GM23338 (cell line): ENCODE results near the gene ZXDC. TPM values are rescaled to one million over a fixed set of nuclear protein-coding genes. Genes with fewer than 3 reads are reported as not detected.

Experiments
- ATAC-seq: fragments of 200-7000 bp; cut with Tn5 transposase; 3 replicates; pipeline ENCODE4 v1.9.1; 2020
- DNase-seq: peaks from one replicate; pipeline ENCODE4 v3.0.0-alpha.2; 2015; ENCODE audit warnings: low spot score
- H2AFZ ChIP-seq: fragments of 200-600 bp; sonication (generic); 2 replicates; pipeline ENCODE4 v1.8.0; 2016; ENCODE audit warnings: antibody characterized with exemption, mild to moderate bottlenecking, moderate library complexity
- H3F3A ChIP-seq: fragments of 200-600 bp; sonication (generic); replicated peaks from 2 replicates; pipeline ENCODE4 v1.8.0; 2017; ENCODE audit warnings: antibody characterized with exemption, mixed run types, low read depth
- H3K27ac ChIP-seq: fragments of 200-600 bp; sonication (generic); 2 replicates; pipeline ENCODE4 v1.6.1; 2016; ENCODE audit warnings: low read depth
- H3K27me3 ChIP-seq: fragments of 200-600 bp; sonication (generic); 2 replicates; pipeline ENCODE4 v1.8.0; 2016; ENCODE audit warnings: mild to moderate bottlenecking, mixed run types, moderate library complexity; ENCODE audit not compliant: insufficient read depth
- H3K36me3 ChIP-seq: fragments of 200-600 bp; sonication (generic); 2 replicates; pipeline ENCODE4 v1.8.0; 2016; ENCODE audit warnings: mild to moderate bottlenecking; ENCODE audit not compliant: insufficient read depth
- H3K4me1 ChIP-seq: fragments of 200-600 bp; sonication (generic); 2 replicates; pipeline ENCODE4 v1.8.0; 2016; ENCODE audit warnings: mild to moderate bottlenecking, moderate library complexity; ENCODE audit not compliant: insufficient read depth
- H3K4me2 ChIP-seq: fragments of 200-600 bp; sonication (generic); 2 replicates; pipeline ENCODE4 v1.7.1; 2017; ENCODE audit warnings: mixed run types
- H3K4me3 ChIP-seq: fragments of 200-600 bp; sonication (generic); 2 replicates; pipeline ENCODE4 v1.6.1; 2016; ENCODE audit warnings: mixed run types
- H3K79me2 ChIP-seq: fragments of 200-600 bp; sonication (generic); replicated peaks from 2 replicates; pipeline ENCODE4 v1.8.0; 2017; ENCODE audit warnings: mild to moderate bottlenecking; ENCODE audit not compliant: insufficient read depth
- H3K9me2 ChIP-seq: fragments of 200-600 bp; sonication (generic); 2 replicates; pipeline ENCODE4 v1.8.0; 2017; ENCODE audit not compliant: insufficient read depth
- H4K20me1 ChIP-seq: fragments of 200-600 bp; sonication (generic); replicated peaks from 2 replicates; pipeline ENCODE4 v1.8.0; 2017; ENCODE audit warnings: mild to moderate bottlenecking; ENCODE audit not compliant: insufficient read depth
- H3K27ac Mint-ChIP-seq: 2 replicates; pipeline ENCODE4 v1.8.0; 2020; ENCODE audit warnings: inconsistent platforms, mild to moderate bottlenecking, moderate library complexity, mixed read lengths
- H3K27me3 Mint-ChIP-seq: 3 replicates; pipeline ENCODE4 v1.8.0; 2022; ENCODE audit warnings: low read depth, mild to moderate bottlenecking, moderate library complexity, mixed read lengths, inconsistent platforms; ENCODE audit not compliant: insufficient read depth, poor library complexity
- H3K36me3 Mint-ChIP-seq: 3 replicates; pipeline ENCODE4 v1.8.0; 2021; ENCODE audit warnings: low read depth, mild to moderate bottlenecking, inconsistent platforms, moderate library complexity, mixed read lengths
- H3K4me1 Mint-ChIP-seq: 3 replicates; pipeline ENCODE4 v1.8.0; 2020; ENCODE audit warnings: mild to moderate bottlenecking, inconsistent platforms, mixed read lengths
- H3K4me3 Mint-ChIP-seq: 3 replicates; pipeline ENCODE4 v1.8.0; 2021; ENCODE audit warnings: moderate library complexity, mild to moderate bottlenecking, inconsistent platforms, mixed read lengths
- H3K9me3 Mint-ChIP-seq: 3 replicates; pipeline ENCODE4 v1.8.0; 2020; ENCODE audit warnings: moderate library complexity, mild to moderate bottlenecking, inconsistent platforms, mixed read lengths
- CREB1 ChIP-seq: fragments of 250-450 bp; sonication (Bioruptor Pico); IDR thresholded peaks from 2 replicates; pipeline ENCODE4 v1.5.0; 2020; ENCODE audit warnings: low read depth, mild to moderate bottlenecking, moderate library complexity
- CTCF ChIP-seq, 2 experiments: fragments of 200-600 bp in 1 of 2; sonication (generic) in 1 of 2; conservative IDR thresholded peaks; 2 replicates each; pipeline versions ENCODE4 v1.5.1 to v1.6.1; 2016 to 2017; ENCODE audit warnings: antibody characterized with exemption in 2 of 2, low read depth in 2 of 2, mild to moderate bottlenecking in 2 of 2, moderate library complexity in 1 of 2
- ETS1 ChIP-seq: IDR thresholded peaks from 2 replicates; pipeline ENCODE4 v1.6.1; 2016; ENCODE audit warnings: antibody characterized with exemption
- EZH2 ChIP-seq: fragments of 200-600 bp; sonication (generic); IDR thresholded peaks from one replicate; pipeline ENCODE4 v1.8.0; 2017; ENCODE audit warnings: antibody characterized with exemption, mild to moderate bottlenecking, low read depth; ENCODE audit not compliant: unreplicated experiment
- EZH2phosphoT487 ChIP-seq: fragments of 200-600 bp; sonication (generic); IDR thresholded peaks from one replicate; pipeline ENCODE4 v1.8.1; 2018; ENCODE audit warnings: antibody characterized with exemption; ENCODE audit not compliant: unreplicated experiment
- JUNB ChIP-seq: IDR thresholded peaks from one replicate; pipeline ENCODE4 v1.6.1; 2016; ENCODE audit warnings: antibody characterized with exemption; ENCODE audit not compliant: unreplicated experiment
- NANOG ChIP-seq: IDR thresholded peaks from 2 replicates; pipeline ENCODE4 v1.6.1; 2016; ENCODE audit warnings: antibody characterized with exemption, borderline replicate concordance
- POLR2AphosphoS5 ChIP-seq: IDR thresholded peaks from 2 replicates; pipeline ENCODE4 v1.6.1; 2016; ENCODE audit warnings: antibody characterized with exemption, low read depth
- REST ChIP-seq: IDR thresholded peaks from one replicate; pipeline ENCODE4 v1.6.1; 2018; ENCODE audit warnings: antibody characterized with exemption; ENCODE audit not compliant: unreplicated experiment
- STAT1 ChIP-seq: IDR thresholded peaks from one replicate; pipeline ENCODE4 v1.6.1; 2016; ENCODE audit warnings: antibody characterized with exemption; ENCODE audit not compliant: unreplicated experiment
- ZNF114 ChIP-seq: fragments of 250-450 bp; sonication (Bioruptor Pico); IDR thresholded peaks from 2 replicates; pipeline ENCODE4 v1.5.0; 2020; ENCODE audit warnings: mild to moderate bottlenecking, moderate library complexity
- ZNF331 ChIP-seq: fragments of 250-450 bp; sonication (Bioruptor Pico); IDR thresholded peaks from 2 replicates; pipeline ENCODE4 v1.5.0; 2020; ENCODE audit warnings: low read depth, mild to moderate bottlenecking, moderate library complexity
- ZNF462 ChIP-seq: fragments of 250-450 bp; sonication (Bioruptor Pico); IDR thresholded peaks from 2 replicates; pipeline ENCODE4 v1.5.0; 2020; ENCODE audit warnings: mild to moderate bottlenecking, moderate library complexity
- polyA plus RNA-seq: library from polyadenylated mRNA; unstranded; fragments of >200 nt; fragmentation: Nextera tagmentation; extraction: Ambion mirVana; gene quantifications from 2 replicates; pipeline ENCODE4 v1.2.1, GENCODE V29; 2016
- total RNA-seq: library from RNA; depleted of rRNA; stranded (reverse); fragments of >200 nt; shearing (Covaris generic); gene quantifications from 2 replicates; pipeline ENCODE4 v1.2.3, GENCODE V29; 2014

The ZXDC gene
- total and polyA plus RNA-seq, 2 experiments from 2014 or later: 5.7 to 45.1 TPM

GRCh38 chr3:126516936-126517290 is 41.2 kb upstream of the ZXDC start:
- H3K9me2 ChIP-seq: no peaks in the 10 kb centered on the region
- no peaks in the 10 kb centered on the region for H3K36me3 ChIP-seq
- H3K27me3 ChIP-seq: no peaks in the 10 kb centered on the region
- no peak for TF ChIP-seq ZNF462 (CRISPR knock-in tag)
- TF ChIP-seq NANOG: no peak
- no peak for TF ChIP-seq CREB1 (CRISPR knock-in tag)
- TF ChIP-seq POLR2AphosphoS5: no peak
- TF ChIP-seq EZH2: no peak
- no peak for TF ChIP-seq REST
- TF ChIP-seq JUNB: no peak
- TF ChIP-seq ETS1: no peak
- no peak for TF ChIP-seq STAT1
- TF ChIP-seq ZNF114 (CRISPR knock-in tag): no peak
- TF ChIP-seq ZNF331 (CRISPR knock-in tag): no peak
- no peak for TF ChIP-seq CTCF (conservative IDR thresholded peaks at IDR 0.05; ENCODE audit: low read depth in 2 of 2)
- TF ChIP-seq EZH2phosphoT487: no peak
- no peaks in the 10 kb centered on the region for H3K79me2 ChIP-seq
- DNase-seq: no peak
- H2AFZ ChIP-seq: no peak overlapping the region
- H3K27me3 Mint-ChIP-seq: peaks cover 6% of the 10 kb centered on the region
- no peaks in the 10 kb centered on the region for H3K4me1 ChIP-seq
- H3K4me2 ChIP-seq: no peak overlapping the region
- no peaks in the 10 kb centered on the region for H3K4me1 Mint-ChIP-seq
- no peak overlapping the region for H3K4me3 ChIP-seq
- no peak for ATAC-seq
- H3K27ac ChIP-seq: no peak overlapping the region
- H3K27ac Mint-ChIP-seq: no peak overlapping the region
- no peaks in the 10 kb centered on the region for H3K9me3 Mint-ChIP-seq
- no peak overlapping the region for H3K4me3 Mint-ChIP-seq
- no peaks in the 10 kb centered on the region for H3F3A ChIP-seq
- no peaks in the 10 kb centered on the region for H4K20me1 ChIP-seq
- H3K36me3 Mint-ChIP-seq: no peaks in the 10 kb centered on the region
